Psoas muscle (tissue), 8 donors: Measurements from ENCODE around the gene PCDHGA11. TPM values are rescaled to one million over a fixed set of nuclear protein-coding genes. Genes with fewer than 3 reads are reported as not detected.
"Not testable (repeated sequence)": the region's sequence is repeated elsewhere in the genome, so short reads cannot be mapped to it uniquely, and the experiment has no call there.

Experiments
- ATAC-seq, 4 donors: fragments of 200-7000 bp; cut with Tn5 transposase; one replicate each; pipeline ENCODE4 v1.9.1; 2020; ENCODE audit warnings: moderate library complexity in 3 of 4, mild to moderate bottlenecking in 2 of 4
- DNase-seq, 2 donors: peaks; one replicate each; pipeline ENCODE4 v3.0.0-alpha.2; 2020
- H3K27ac ChIP-seq: fragments of 200-600 bp; one replicate; pipeline ENCODE4 v1.8.0; 2022
- H3K27me3 ChIP-seq, 3 donors: fragments of 200-600 bp in 1 of 3; one replicate each; pipeline versions ENCODE4 v1.6.1 to v1.8.0; 2013 to 2022; ENCODE audit warnings: low read length in 2 of 3, mild to moderate bottlenecking in 2 of 3, moderate library complexity in 1 of 3; ENCODE audit not compliant: insufficient read depth in 3 of 3
- H3K36me3 ChIP-seq, 2 donors: fragments of 200-600 bp in 1 of 2; one replicate each; pipeline versions ENCODE4 v1.6.1 to v1.8.0; 2013 to 2022; ENCODE audit warnings: low read depth in 1 of 2, mild to moderate bottlenecking in 1 of 2, moderate library complexity in 1 of 2; ENCODE audit not compliant: insufficient read depth in 1 of 2
- H3K4me1 ChIP-seq: fragments of 200-600 bp; one replicate; pipeline ENCODE4 v1.8.0; 2022
- H3K4me3 ChIP-seq: fragments of 200-600 bp; one replicate; pipeline ENCODE4 v1.8.0; 2022; ENCODE audit warnings: mild to moderate bottlenecking
- H3K9me3 ChIP-seq: fragments of 200-600 bp; one replicate; pipeline ENCODE4 v1.8.0; 2022
- WGBS, 3 donors: extraction: QIAGEN DNeasy Blood & Tissue Kit; methylation state at CpG; one replicate each; pipeline versions ENCODE4 v1.1.6 to v1.1.7; 2013; 5-methylcytosine and 5-hydroxymethylcytosine counted together
- intact Hi-C, 2 donors: fragments of 100-400 bp; cut with DNase I; formaldehyde crosslinking; loops; one replicate each; pipeline versions ENCODE4 v1.11.0 to v1.14.2; 2022
- polyA plus RNA-seq, 3 donors: library from polyadenylated mRNA; stranded (reverse); fragments of 200-250 nt; gene quantifications; one replicate each; pipeline ENCODE4 v1.2.3, GENCODE V29; 2013
- total RNA-seq, 4 donors: library from RNA; stranded (reverse); fragmentation: NEBNext Ultra II Directional in 2 of 4; extraction: Animal tissue kit (Norgen Biotek cat#: 25700) in 2 of 4; gene quantifications; one replicate each; pipeline versions ENCODE4 v1.2.1 to v1.2.4, GENCODE V29; 2021 to 2023
- TF ChIP-seq, protein P1 (sequence below): fragments of 200-600 bp; IDR thresholded peaks from one replicate; pipeline ENCODE4 v1.8.0; 2022; ENCODE audit warnings: antibody characterized with exemption
- donor health status: healthy with polysubstance abuse.
- donor health status: DM: no; HTN: no; CAD: no; lungs with moderate emphysema.
- donor health status: Bipolar disorder and iron deficiency.
- donor health status: healthy.
- donor health status: DM: yes; HTN: yes; CAD: no.
- donor health status: DM: no; HTN: no; CAD: no.
- donor health status: DM: no; HTN: no; CAD: no.
- donor health status: DM: yes; HTN: yes; CAD: no.

PCDHGA11 gene
- total and polyA plus RNA-seq, 7 donors = 0.21 to 4.4 (median 0.94) TPM

DNA sequence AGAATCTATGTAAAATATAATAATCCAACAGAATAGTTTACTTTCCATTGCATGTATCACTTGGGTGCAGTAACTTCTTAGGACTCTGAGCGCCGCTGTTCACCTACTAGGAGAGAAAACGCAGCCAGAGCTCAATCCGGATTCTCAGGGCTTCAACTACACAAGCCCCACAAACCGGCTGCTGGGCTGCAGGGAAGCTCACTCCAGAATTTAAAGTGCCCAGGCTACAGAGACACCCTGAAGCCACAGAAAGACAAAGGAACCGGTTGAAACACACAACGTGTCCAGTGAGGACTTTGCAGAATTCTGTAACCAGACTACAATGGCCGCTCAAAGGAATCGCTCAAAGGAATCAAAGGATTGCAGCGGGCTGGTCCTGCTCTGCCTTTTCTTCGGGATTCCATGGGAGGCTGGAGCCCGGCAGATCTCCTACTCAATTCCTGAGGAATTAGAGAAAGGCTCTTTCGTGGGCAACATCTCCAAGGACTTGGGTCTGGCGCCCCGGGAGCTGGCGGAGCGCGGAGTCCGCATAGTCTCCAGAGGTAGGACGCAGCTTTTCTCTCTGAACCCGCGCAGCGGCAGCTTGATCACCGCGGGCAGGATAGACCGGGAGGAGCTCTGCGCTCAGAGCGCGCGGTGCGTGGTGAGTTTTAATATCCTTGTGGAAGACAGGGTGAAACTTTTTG is 7.9 kb upstream of the PCDHGA11 start, which contains the start of gene PCDHGA10:
Gene PCDHGA10, plus strand, starts transcription at position 134 of the 686 bp plus-strand sequence. Its CDS starts 189 bp downstream, at position 323.
- intact Hi-C loops = no loop called here
- 21 to 29% (median 26%) methylated on average over 31 of the region's 31 CpGs for WGBS, 3 donors
- Histone ChIP-seq H3K4me1 (no peaks in the 10 kb centered on the region), H3K36me3 (no peaks in the 10 kb centered on the region), H3K27me3 (peaks cover 0 to 25% (median 0%) of the 10 kb centered on the region in 3 donors), H3K27ac (peak within 1 kb of the TSS; percentile 10), H3K9me3 (peaks cover 7% of the 10 kb centered on the region), H3K4me3 (peak within 1 kb of the TSS; percentile 62)
- TF ChIP-seq, protein P1, sequence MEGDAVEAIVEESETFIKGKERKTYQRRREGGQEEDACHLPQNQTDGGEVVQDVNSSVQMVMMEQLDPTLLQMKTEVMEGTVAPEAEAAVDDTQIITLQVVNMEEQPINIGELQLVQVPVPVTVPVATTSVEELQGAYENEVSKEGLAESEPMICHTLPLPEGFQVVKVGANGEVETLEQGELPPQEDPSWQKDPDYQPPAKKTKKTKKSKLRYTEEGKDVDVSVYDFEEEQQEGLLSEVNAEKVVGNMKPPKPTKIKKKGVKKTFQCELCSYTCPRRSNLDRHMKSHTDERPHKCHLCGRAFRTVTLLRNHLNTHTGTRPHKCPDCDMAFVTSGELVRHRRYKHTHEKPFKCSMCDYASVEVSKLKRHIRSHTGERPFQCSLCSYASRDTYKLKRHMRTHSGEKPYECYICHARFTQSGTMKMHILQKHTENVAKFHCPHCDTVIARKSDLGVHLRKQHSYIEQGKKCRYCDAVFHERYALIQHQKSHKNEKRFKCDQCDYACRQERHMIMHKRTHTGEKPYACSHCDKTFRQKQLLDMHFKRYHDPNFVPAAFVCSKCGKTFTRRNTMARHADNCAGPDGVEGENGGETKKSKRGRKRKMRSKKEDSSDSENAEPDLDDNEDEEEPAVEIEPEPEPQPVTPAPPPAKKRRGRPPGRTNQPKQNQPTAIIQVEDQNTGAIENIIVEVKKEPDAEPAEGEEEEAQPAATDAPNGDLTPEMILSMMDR = peak; percentile 70
- DNase-seq = peak; percentile 43 to 69
- peak; percentile 70 to 79 (median 75) for ATAC-seq

DNA sequence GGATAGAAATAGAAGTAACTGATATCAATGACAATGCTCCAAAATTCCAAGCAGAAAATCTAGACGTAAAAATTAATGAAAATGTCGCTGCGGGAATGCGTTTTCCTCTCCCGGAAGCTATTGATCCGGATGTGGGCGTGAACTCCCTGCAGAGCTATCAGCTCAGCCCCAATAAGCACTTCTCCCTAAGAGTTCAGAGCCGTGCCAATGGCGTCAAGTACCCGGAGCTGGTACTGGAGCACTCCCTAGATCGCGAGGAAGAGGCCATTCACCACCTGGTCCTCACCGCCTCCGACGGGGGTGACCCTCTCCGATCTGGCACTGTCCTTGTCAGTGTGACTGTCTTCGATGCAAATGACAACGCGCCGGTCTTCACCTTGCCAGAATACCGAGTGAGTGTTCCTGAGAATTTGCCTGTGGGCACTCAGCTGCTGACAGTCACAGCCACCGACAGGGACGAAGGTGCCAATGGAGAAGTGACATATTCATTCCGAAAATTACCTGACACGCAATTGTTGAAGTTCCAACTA is 7.2 kb upstream of the PCDHGA11 start:
- H3K27me3 ChIP-seq = peaks cover 0 to 28% (median 0%) of the 10 kb centered on the region in 3 donors
- intact Hi-C loops = no loop called here
- TF ChIP-seq, protein P1 = no peak
- DNase-seq = no peak
- H3K4me3 ChIP-seq = peak overlapping the region; percentile 60
- WGBS, 3 donors = 27 to 29% (median 29%) methylated on average over 25 of the region's 25 CpGs
- peak; percentile 18 to 29 (median 22) for ATAC-seq
- peaks cover 7% of the 10 kb centered on the region for H3K9me3 ChIP-seq
- H3K36me3 ChIP-seq = no peaks in the 10 kb centered on the region
- H3K4me1 ChIP-seq = no peaks in the 10 kb centered on the region
- no peak overlapping the region for H3K27ac ChIP-seq

- not testable (repeated sequence) for H3K36me3 ChIP-seq, H3K27ac ChIP-seq, DNase-seq, ATAC-seq, H3K9me3 ChIP-seq, H3K4me1 ChIP-seq
- Histone ChIP-seq H3K27me3 (peaks cover 0 to 27% (median 3%) of the 10 kb centered on the region in 3 donors), H3K4me3 (peak overlapping the region; percentile 8)
- WGBS, 3 donors = 43 to 53% (median 47%) methylated on average over 38 to 46 of the region's 46 CpGs
- intact Hi-C loops = loop anchor here (5.0 kb wide), 2 partner anchors 143 to 148 kb away; no protein-coding TSS in a partner anchor
These were observed 6.1 kb upstream of the PCDHGA11 start for GRCh38 chr5:141414548-141415274.

DNA sequence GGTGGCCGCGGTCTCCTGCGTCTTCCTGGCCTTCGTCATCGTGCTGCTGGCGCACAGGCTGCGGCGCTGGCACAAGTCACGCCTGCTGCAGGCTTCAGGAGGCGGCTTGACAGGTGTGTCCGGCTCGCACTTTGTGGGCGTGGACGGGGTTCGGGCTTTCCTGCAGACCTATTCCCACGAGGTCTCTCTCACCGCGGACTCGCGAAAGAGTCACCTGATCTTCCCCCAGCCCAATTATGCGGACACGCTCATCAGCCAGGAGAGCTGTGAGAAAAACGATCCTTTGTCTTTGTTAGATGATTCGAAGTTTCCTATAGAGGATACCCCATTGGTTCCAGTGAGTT is 5.6 kb upstream of the PCDHGA11 start:
- not testable (repeated sequence) for ATAC-seq, H3K4me1 ChIP-seq, H3K27ac ChIP-seq, DNase-seq, H3K9me3 ChIP-seq, H3K36me3 ChIP-seq
- intact Hi-C loops = loop anchor here (5.0 kb wide), 2 partner anchors 142 to 147 kb away; no protein-coding TSS in a partner anchor
- WGBS, 3 donors = 31 to 44% (median 38%) methylated on average over 24 of the region's 24 CpGs
- Histone ChIP-seq H3K4me3 (peak overlapping the region; percentile 8), H3K27me3 (peaks cover 0 to 31% (median 4%) of the 10 kb centered on the region in 3 donors)

- TF ChIP-seq, protein P1 = peak; percentile 77
- not testable (repeated sequence) for H3K4me1 ChIP-seq
These were observed 3.2 kb upstream of the PCDHGA11 start, which contains the start of gene PCDHGB7 for GRCh38 chr5:141417494-141418172. Gene PCDHGB7, plus strand, starts transcription at chr5:141417677. Its CDS starts 183 bp downstream, at chr5:141417860.

More at GRCh38 chr5:141417494-141418172, 3.2 kb upstream of the PCDHGA11 start, which contains the start of gene PCDHGB7:
- intact Hi-C loops = loop anchor here (5.0 kb wide), 2 partner anchors 140 to 145 kb away; no protein-coding TSS in a partner anchor
- Histone ChIP-seq H3K27ac (peak within 1 kb of the TSS; percentile 40), H3K27me3 (peaks cover 0 to 41% (median 4%) of the 10 kb centered on the region in 3 donors), H3K4me3 (peak within 1 kb of the TSS; percentile 66)
- peak; percentile 85 to 88 (median 86) for ATAC-seq
- H3K36me3 ChIP-seq, H3K9me3 ChIP-seq: not testable (repeated sequence)
- WGBS, 3 donors = 9 to 14% (median 12%) methylated on average over 36 to 47 of the region's 47 CpGs
- peak; percentile 80 to 86 for DNase-seq
